ENCODE results near the gene ATP1A2.

ATP1A2 gene

DNA sequence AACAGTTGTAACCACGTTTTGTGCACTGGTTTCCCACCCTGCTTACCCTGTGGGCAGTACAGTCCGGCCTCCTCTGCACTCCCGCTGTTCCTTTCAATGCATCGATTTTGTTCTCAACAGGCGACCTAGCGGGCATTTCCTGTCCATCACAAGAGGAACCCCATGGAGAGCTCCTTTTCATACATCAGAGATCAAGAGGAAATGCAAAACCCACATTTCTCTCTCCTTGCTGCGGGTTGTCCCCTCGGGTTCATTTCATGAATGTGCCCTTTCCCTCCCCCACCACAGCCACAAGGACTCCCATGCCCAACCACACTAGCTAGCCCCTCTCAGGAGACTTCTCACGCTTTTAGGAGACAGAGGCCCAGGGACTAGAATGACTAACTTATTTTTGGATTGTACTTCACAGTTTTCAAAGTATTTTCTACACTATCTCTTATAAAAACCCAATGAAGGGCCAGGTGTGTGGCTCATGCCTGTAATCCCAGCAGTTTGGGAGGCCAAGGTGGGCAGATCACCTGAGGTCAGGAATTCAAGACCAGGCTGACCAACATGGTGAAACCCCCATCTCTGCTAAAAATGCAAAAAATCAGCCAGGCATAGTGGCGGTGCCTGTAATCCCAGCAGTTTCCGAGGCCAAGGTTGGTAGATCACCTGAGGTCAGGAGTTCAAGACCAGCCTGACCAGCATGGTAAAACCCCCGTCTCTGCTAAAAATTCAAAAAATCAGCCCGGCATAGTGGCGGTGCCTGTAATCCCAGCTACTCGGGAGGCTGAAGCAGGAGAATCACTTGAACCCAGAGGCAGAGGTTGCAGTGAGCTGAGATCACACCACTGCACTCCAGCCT, 54.2 kb downstream of the ATP1A2 start:
- DNase-seq (ENCODE audit: low read depth in 2 of 3, low spot score in 2 of 3), result peak in 1 of 3 experiments; percentile 19

DNA sequence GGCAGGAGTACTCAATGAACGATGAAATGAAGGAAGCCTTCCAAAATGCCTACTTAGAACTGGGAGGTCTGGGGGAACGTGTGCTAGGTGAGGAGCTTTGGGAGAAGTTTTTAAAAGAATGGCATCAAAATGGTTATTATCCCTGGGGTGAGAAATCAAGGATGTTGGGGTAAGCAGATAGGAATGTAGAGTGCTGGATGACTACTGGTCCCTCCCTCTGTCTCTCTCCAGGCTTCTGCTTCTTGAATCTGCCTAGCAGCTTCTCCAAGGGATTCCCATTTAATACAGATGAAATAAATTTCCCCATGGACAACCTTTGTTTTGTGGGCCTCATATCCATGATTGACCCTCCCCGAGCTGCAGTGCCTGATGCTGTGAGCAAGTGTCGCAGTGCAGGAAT, 55.8 kb downstream of the ATP1A2 start:
- no peak for DNase-seq (ENCODE audit: low read depth in 2 of 3, low spot score in 2 of 3)

DNA sequence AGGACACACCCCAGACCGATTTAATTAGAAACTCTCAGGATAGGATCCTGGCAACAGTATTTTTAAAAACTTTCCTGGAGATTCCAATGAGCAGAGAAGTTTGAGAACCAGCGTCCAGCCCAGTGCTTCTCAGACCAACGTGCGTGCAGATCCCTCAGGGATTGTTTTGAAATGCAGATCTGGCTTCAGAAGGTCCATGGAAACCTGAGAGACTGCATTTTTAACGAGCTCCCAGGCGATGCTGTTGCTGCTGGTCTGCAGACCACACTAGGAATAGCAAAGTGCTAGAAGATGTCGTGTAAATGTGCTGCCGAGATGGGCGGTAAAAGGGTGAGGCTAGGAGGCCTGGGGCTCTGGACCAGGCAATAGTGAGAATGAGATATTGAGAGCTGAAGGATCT, 56.4 kb downstream of the ATP1A2 start:
- no peak for DNase-seq (ENCODE audit: low read depth in 2 of 3, low spot score in 2 of 3)

DNA sequence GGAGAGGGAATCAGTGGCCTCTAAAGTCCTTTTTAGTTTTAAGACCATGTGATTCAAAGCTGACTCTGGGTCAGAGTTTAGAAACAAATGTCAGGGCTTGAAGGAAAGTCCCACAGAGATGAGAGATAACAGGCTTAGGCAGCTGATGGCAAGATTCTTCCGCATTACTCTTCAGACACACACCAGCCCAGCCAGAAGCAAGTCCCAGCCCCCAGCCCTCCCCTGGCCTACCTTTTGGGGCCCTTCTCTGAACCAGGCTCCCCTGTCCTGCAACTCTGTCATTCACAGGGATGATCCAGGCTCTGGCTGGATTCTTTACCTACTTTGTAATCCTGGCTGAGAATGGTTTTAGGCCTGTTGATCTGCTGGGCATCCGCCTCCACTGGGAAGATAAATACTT, 61.7 kb downstream of the ATP1A2 start:
- DNase-seq (ENCODE audit: low read depth in 2 of 3, low spot score in 2 of 3), result no peak

DNA sequence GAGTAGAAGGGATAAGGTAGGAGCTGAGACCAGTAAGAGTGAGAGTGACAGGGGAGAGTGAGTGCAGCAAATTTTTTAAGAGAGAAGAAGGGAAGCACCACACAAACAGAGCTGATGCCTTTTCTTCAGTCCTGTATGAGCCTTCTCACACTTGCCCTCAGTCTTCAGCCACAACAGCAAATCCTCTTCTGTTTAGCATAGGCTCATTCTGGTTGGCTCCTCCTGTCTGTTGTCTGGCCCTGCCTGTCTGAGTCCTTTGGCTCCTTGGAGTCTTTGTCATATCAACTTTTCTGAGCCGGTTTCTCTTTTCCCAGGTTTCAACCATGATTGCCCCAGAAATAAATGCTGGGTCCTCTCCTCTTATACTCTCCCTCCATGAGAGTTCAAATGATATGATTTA, 62.1 kb downstream of the ATP1A2 start:
- DNase-seq (ENCODE audit: low read depth in 2 of 3, low spot score in 2 of 3), result no peak

DNA sequence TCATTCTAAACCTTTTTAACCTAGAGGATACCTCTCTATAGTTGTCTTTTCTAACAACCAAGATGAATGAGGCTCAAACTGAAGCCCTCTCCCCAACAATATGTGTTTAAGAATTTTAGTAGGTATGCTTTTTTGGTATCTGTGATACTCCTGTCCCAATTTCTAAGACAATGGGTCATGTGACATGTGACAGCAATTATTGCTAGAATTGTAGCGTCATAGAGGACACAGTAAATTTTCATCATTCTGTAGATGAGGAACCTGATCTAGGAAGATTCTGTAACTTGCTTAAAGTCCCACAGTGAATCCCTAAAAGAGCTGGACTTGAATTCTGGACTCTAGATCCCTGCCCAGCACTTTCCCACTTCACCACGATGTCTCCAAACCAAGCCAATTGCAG, 63.2 kb downstream of the ATP1A2 start:
- DNase-seq (ENCODE audit: low read depth in 2 of 3, low spot score in 2 of 3), result no peak

DNA sequence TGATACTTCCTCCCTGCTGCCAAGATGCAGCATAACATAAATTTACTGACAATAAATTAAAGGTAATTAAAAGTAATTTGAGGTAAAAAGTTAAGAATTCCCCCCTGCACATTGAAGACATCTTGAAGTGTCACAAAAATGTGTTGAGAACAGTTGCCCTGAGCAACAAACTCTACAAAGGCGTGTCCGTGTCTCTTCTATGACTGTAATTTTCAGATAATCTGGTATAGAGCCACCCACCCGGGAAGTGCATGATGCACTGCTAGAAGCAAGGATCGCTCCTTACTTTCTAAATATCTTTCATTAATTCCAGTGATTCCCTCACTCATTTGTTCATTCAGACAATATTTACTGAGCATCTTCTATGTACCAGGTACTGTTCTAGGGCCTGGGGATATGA, 63.8 kb downstream of the ATP1A2 start:
- no peak for DNase-seq (ENCODE audit: low read depth in 2 of 3, low spot score in 2 of 3)

DNA sequence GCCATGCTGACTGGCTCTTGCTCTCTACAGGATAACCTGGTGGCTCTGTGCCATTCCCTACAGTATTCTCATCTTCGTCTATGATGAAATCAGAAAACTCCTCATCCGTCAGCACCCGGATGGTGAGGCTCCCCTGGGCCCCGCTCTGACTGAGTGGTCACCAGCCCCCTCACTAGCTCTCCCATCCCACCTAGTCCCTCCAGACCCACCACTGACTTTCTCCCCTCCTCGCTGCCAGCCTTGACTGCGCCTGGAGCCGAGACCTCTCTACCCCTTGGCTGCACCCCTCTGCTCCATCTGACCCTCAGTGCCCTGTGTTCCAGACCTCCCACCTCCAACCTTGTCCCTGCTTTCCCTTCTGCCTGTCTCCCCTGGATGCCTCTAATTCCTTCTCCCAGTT, 70.7 kb downstream of the ATP1A2 start:
- no peak for DNase-seq (ENCODE audit: low read depth in 2 of 3, low spot score in 2 of 3)

DNA sequence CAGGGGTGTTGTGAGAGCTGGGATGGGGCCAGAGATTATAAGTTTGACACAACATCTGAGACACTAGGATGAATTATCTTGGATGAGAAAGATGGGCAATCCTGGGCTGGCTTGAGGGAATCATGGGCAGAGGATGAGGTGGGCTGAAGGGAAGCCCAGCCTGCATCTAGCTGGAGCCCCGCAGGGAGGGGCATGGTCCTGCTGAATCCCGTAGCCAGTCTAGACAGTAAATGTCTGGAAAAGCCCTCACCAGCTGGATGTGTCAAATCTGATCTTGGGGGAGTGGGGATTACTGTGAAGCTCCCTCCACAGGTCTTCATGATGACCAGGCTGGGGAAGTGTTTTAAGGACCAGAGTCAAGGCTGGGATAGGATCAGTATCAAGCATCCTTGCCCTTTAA, 71.2 kb downstream of the ATP1A2 start:
- DNase-seq (ENCODE audit: low read depth in 2 of 3, low spot score in 2 of 3), result no peak

DNA sequence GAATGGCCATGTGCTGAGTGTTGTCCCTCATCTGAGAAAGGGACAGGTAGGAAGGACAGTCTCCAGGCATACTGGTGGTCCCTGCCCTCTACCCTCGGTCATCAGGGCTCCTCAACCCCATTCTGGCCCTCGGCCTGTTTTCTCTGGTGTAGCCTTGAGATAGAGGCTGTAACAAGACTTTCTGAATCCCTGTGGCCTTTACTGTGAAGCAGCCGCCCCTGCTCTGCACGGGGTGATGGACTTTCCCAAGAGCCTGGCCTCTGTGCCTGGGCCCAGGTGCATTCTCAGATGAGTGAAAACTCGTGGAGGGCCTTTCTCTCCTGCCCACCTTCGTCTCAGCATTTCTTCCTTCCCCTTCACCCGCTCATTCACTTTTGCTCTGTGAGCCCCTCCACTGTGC, 71.8 kb downstream of the ATP1A2 start:
- DNase-seq (ENCODE audit: low read depth in 2 of 3, low spot score in 2 of 3), result no peak

DNA sequence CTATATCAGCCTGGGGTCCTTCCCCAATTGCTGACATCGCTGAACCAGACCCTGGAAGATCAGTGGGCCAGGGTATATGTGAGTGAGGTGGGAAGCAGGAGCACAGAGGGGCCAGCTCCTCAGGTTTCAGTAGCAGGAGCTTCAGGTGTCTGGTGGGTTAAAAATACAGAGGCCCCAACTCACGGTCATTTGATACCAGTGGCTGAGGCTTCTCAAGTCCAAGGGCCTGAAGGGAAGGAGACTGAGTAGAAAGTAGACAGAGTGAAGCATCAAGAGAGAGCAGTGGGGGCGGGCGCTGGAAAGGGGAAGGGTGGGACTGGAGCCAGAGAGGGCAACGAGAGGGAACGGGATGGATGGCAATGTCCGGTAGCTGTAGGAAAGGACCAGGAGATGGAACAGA, 72.8 kb downstream of the ATP1A2 start:
- no peak for DNase-seq (ENCODE audit: low read depth in 2 of 3, low spot score in 2 of 3)

DNA sequence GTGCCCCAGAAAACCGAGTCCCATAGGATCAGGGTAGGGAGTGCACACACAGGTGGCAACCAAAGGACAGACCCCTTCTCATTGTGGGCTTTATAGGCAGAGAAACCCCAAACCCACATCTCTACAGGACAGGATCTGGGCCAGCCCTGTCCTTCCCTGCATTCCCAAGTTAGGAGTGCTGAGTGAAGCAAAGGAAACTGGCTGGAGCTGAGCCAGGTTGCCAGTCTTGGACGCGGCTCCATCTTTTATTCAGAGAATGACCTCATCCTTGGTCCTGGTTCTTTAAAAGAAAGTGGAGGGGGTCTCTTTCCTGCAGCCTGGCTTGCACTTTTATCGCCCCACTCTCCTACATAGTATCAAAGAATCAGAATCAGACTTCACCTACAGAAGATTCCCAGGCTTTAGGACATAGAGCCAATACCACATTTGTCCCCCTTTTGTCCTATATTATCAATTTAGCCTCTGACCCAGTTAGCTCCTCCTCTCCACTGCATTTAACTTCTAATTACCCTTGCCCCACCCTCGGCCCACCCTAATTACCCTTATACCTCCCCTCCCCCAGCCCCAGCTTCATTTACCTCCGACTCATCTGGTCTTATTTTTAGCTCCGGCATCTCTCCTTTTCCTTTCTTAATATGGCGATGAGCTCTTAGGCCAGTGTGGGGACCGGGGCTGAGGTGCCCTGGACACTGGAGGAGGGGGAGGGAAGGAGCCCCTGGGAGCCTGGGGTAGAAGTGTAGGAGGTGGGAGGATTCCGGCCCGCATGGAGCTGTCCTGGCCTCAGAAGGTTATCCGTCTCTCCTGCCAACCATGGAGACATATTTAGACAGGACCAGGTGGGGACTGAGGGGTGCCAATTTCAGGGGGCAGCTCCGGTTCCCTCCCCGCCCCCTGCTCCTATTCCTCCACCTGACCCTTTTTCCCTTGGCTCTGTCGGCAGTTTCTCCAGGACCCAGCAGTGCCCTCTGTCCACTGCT, 74.4 kb downstream of the ATP1A2 start, which contains the start of gene CASQ1:
Gene CASQ1 (plus strand): TSS at position 927 of the 977 bp plus-strand sequence. CDS start 177 bp downstream, outside the sequence.
- no peak for DNase-seq (ENCODE audit: low read depth in 2 of 3, low spot score in 2 of 3)

DNA sequence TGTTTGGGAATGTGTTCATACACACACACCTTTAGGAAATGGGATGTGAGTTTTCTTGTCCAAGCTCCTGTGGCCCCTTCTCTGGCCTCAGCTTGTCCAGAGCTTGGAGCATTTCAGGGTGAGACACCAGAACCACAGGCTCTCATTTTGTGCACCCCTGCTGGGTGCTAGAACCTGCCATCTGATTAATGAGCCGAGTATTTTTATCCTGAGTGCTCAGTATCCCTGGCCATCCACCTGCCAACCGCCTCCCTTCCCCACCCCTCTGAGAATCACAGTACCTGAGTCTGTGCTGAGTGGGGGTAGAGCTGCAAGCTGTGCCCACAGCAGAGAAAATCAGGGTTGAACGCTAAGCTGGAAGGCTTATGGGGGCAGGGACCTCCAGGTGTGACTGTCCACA, 76.2 kb downstream of the ATP1A2 start:
- DNase-seq (ENCODE audit: low read depth in 2 of 3, low spot score in 2 of 3), result no peak

DNA sequence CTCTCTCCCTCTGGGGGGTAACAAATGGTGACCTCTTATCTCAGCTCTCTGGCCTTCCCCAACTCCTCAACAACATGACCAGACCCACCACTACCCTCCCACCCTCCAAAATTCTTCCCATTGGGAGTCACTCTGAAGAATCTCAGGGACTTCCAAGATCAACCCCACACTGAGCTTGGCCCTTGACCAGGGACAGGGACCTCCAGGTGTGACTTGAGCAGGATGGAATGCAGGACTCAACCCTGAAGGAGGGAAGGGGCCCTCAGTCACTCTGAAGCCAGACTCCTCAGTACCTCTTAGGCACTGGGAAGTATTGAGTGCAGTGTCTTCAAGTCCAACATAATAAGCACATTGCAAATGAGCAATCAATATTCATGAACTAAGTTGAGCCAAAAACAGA, 76.7 kb downstream of the ATP1A2 start:
- no peak for DNase-seq (ENCODE audit: low read depth in 2 of 3, low spot score in 2 of 3)
